ENCODE results near the gene ZNF408.

Gene ZNF408

GRCh38 chr11:46729110-46730027 is 28.5 kb downstream of the ZNF408 start:
- DNase-seq: no peak

- DNase-seq: no peak
Observed at GRCh38 chr11:46731545-46731944, 30.7 kb downstream of the ZNF408 start.

GRCh38 chr11:46733234-46733633 is 32.4 kb downstream of the ZNF408 start:
- no peak for DNase-seq

GRCh38 chr11:46736146-46736545 is 35.3 kb downstream of the ZNF408 start:
- DNase-seq: no peak

GRCh38 chr11:46736615-46737014 is 35.8 kb downstream of the ZNF408 start:
- no peak for DNase-seq

- DNase-seq: no peak
Observed at GRCh38 chr11:46737699-46738098, 36.9 kb downstream of the ZNF408 start.

GRCh38 chr11:46738887-46739286 is 38.1 kb downstream of the ZNF408 start:
- DNase-seq: no peak

- no peak for DNase-seq
Observed at GRCh38 chr11:46741600-46742484, 41.0 kb downstream of the ZNF408 start.

GRCh38 chr11:46743043-46743442 is 42.2 kb downstream of the ZNF408 start:
- no peak for DNase-seq

GRCh38 chr11:46743693-46744339 is 43.0 kb downstream of the ZNF408 start:
- DNase-seq: no peak

GRCh38 chr11:46745328-46745727 is 44.5 kb downstream of the ZNF408 start:
- no peak for DNase-seq

- no peak for DNase-seq
Observed at GRCh38 chr11:46745995-46746394, 45.2 kb downstream of the ZNF408 start.

- DNase-seq: no peak
Observed at GRCh38 chr11:46747150-46747549, 46.3 kb downstream of the ZNF408 start.
